HFFc6 (cell line): ENCODE measurements around the gene F8. TPM values are rescaled to one million over a fixed set of nuclear protein-coding genes. Genes with fewer than 3 reads are reported as not detected.

Experiments used
- DNase-seq: peaks from one replicate; pipeline ENCODE4 v3.0.0-alpha.2; 2018
- H3K27ac Mint-ChIP-seq: 2 replicates; pipeline ENCODE4 v1.8.0; 2020; ENCODE audit warnings: mild to moderate bottlenecking, mixed read lengths
- H3K27me3 Mint-ChIP-seq: 2 replicates; pipeline ENCODE4 v1.8.0; 2021; ENCODE audit warnings: mild to moderate bottlenecking, moderate library complexity, mixed read lengths; ENCODE audit not compliant: insufficient read depth
- H3K36me3 Mint-ChIP-seq: 2 replicates; pipeline ENCODE4 v1.8.0; 2021; ENCODE audit warnings: low read depth, mixed read lengths
- H3K4me1 Mint-ChIP-seq: 2 replicates; pipeline ENCODE4 v1.8.0; 2020; ENCODE audit warnings: low read depth, mixed read lengths
- H3K4me3 Mint-ChIP-seq: 2 replicates; pipeline ENCODE4 v1.8.0; 2020; ENCODE audit warnings: mild to moderate bottlenecking, moderate library complexity, mixed read lengths
- H3K9me3 Mint-ChIP-seq: 2 replicates; pipeline ENCODE4 v1.8.0; 2020; ENCODE audit warnings: mild to moderate bottlenecking, mixed read lengths
- microRNA-seq: library from miRNA; unstranded; fragments of <30 nt; microRNA quantifications from one replicate; pipeline ENCODE4, GENCODE V29; 2019
- total RNA-seq, 6 experiments: library from RNA; stranded (reverse); fragmentation: NEBNext Ultra II Directional; extraction: Animal tissue kit (Norgen Biotek cat#: 25700); gene quantifications; 2 replicates in 1 of 6; 3 replicates in 5 of 6; pipeline ENCODE4 v1.2.3, GENCODE V29; 2021
- TF ChIP-seq, protein P1 (sequence below): fragments of 200-600 bp; sonication (generic); IDR thresholded peaks from 2 replicates; pipeline ENCODE4 v1.5.0; 2021; ENCODE audit warnings: antibody characterized with exemption, mild to moderate bottlenecking

Gene F8
- total RNA-seq, 6 experiments from 2014 or later: 1.0 to 1.6 (median 1.4) TPM

DNA sequence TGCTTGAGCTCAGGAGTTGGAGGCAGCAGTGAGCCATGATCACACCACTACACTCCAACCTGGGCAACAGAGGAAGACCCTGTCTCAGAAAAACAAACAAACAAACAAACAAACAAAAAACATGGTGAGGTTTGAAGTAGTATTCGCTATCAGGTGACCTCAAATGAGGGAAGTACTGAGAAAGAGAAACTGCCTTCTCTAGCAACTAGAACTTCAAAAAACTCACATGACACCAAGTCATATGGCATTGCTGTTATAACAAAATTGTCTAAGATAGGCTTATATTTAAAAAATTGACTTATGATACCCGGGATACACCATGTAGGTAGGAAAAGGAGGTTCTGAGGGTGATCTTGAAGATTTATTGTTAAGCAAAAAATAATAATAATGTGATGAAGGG lies 227.5 kb downstream of the F8 start:
- Mint-ChIP-seq H3K4me3 (no peak overlapping the region), H3K9me3 (no peaks in the 10 kb centered on the region), H3K27ac (no peak overlapping the region), H3K36me3 (no peaks in the 10 kb centered on the region), H3K4me1 (peaks cover 35% of the 10 kb centered on the region), H3K27me3 (peaks cover 2% of the 10 kb centered on the region)
- no peak for DNase-seq
- TF ChIP-seq, protein P1, sequence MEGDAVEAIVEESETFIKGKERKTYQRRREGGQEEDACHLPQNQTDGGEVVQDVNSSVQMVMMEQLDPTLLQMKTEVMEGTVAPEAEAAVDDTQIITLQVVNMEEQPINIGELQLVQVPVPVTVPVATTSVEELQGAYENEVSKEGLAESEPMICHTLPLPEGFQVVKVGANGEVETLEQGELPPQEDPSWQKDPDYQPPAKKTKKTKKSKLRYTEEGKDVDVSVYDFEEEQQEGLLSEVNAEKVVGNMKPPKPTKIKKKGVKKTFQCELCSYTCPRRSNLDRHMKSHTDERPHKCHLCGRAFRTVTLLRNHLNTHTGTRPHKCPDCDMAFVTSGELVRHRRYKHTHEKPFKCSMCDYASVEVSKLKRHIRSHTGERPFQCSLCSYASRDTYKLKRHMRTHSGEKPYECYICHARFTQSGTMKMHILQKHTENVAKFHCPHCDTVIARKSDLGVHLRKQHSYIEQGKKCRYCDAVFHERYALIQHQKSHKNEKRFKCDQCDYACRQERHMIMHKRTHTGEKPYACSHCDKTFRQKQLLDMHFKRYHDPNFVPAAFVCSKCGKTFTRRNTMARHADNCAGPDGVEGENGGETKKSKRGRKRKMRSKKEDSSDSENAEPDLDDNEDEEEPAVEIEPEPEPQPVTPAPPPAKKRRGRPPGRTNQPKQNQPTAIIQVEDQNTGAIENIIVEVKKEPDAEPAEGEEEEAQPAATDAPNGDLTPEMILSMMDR: no peak

DNA sequence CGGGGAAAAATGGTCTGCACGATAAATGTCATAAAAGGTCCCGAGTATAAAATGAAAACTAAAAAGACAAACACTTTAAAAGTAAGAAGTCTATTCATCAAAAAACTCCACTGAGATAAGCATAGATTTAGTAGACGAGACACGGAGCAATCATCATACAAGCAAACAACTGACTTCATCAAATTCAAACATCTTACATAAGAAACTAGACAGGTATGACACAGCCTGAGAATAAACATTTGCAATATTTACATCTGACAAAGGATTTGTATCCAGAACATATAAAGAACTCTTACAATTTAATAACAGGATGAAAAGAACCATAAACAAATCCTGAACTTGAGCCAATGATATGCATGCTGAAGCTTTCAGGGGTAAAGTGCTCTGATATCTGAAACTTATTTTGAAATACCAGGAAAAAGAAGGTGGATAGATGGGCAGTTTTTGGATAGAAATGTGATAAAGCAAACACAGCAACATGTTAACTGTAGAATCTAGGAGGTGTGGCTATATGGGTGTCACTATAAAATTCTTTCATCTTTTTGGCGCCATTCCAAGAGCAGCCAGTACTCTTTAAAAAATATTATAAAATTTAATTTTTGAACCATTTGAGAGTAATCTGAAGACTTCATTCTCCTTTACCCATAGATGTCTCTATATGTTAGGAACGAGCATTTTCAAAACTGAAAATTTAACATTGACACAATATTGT lies 229.3 kb downstream of the F8 start:
- TF ChIP-seq, protein P1: no peak
- no peaks in the 10 kb centered on the region for H3K9me3 Mint-ChIP-seq
- H3K27ac Mint-ChIP-seq: no peak overlapping the region

DNA sequence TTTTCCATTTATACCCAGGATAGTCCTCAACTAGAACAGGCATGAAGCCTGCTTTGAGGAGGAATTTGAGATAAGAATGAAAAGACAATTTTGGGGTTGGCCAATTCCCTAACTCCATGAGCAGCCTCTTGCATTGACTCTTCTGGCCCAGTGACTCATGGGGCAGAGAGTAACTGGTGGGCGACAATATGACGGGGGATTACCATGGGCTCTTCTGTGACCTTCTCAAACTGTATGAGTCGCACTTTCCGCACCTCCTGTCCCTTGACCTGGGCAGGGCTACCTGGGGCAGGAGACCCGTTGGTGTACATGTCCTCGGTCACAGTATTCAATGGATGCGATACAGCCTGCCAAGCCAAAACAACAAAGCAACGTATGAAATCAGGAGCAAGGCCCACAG lies 230.6 kb downstream of the F8 start:
- no peak overlapping the region for H3K4me3 Mint-ChIP-seq
- no peak for DNase-seq
- no peak overlapping the region for H3K27ac Mint-ChIP-seq
- peaks cover 7% of the 10 kb centered on the region for H3K4me1 Mint-ChIP-seq
- TF ChIP-seq, protein P1: no peak
- no peaks in the 10 kb centered on the region for H3K9me3 Mint-ChIP-seq
- H3K27me3 Mint-ChIP-seq: peaks cover 2% of the 10 kb centered on the region
- H3K36me3 Mint-ChIP-seq: no peaks in the 10 kb centered on the region

More for the DNA sequence above, 229.3 kb downstream of the F8 start:
- Mint-ChIP-seq H3K36me3 (no peaks in the 10 kb centered on the region), H3K27me3 (peaks cover 2% of the 10 kb centered on the region), H3K4me1 (peaks cover 17% of the 10 kb centered on the region), H3K4me3 (no peak overlapping the region)
- DNase-seq: no peak

DNA sequence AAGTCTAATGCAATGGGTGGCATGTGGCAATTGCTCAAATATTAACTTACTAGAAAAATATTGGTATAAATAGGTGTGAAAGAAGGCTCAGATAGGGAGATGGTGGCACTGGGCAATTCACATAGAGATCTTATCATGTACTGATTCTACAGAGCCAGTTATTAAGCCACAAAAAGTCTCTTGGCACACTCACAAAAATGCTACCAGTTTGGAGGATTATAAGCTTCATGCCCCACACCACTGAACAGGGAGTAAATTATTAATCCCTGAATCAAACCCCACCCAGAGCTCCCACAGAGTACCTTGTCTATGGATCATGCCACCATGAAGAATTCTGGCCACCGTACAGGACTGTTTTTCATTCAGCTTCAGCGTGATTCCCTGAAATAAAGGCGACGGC lies 231.1 kb downstream of the F8 start:
- Mint-ChIP-seq H3K27me3 (peaks cover 2% of the 10 kb centered on the region), H3K4me1 (peaks cover 2% of the 10 kb centered on the region), H3K9me3 (no peaks in the 10 kb centered on the region), H3K36me3 (no peaks in the 10 kb centered on the region), H3K27ac (no peak overlapping the region), H3K4me3 (no peak overlapping the region)
- DNase-seq: no peak
- TF ChIP-seq, protein P1: no peak

Small RNAs within 50 kb of the gene (microRNA-seq; reads per million reads assigned to microRNA genes)
- gene MIR1184-1: not detected

Other genes starting within 250 kb of the F8 start
- 10 to 100 TPM; 17.0 to 22.7 (median 20.5) TPM for gene MPP1, start 217.2 kb downstream of the F8 start, total RNA-seq
- gene SMIM9, start 188.1 kb downstream of the F8 start, total RNA-seq: not detected
- gene F8A1, start 136.4 kb downstream of the F8 start, total RNA-seq: 1 to 10 TPM; 4.8 to 8.4 (median 6.6) TPM
- 10 to 100 TPM; 50.8 to 55.7 (median 53.3) TPM for gene FUNDC2, start 4.1 kb upstream of the F8 start, total RNA-seq
- 1 to 10 TPM; 4.6 to 7.4 (median 6.3) TPM for gene CMC4, start 48.4 kb upstream of the F8 start, total RNA-seq
- gene MTCP1, start 48.4 kb upstream of the F8 start, total RNA-seq: 10 to 100 TPM; 12.4 to 15.8 (median 14.3) TPM
- 10 to 100 TPM; 24.5 to 27.8 (median 26.0) TPM for gene BRCC3, start 48.8 kb upstream of the F8 start, total RNA-seq
- gene VBP1, start 193.7 kb upstream of the F8 start, total RNA-seq: 10 to 100 TPM; 62.8 to 69.5 (median 66.5) TPM
- gene RAB39B, start 241.8 kb upstream of the F8 start, total RNA-seq: under 1 TPM; 0.05 to 0.28 (median 0.19) TPM